A549 (cell line): ENCODE results near the gene ZKSCAN1. TPM values are rescaled to one million over a fixed set of nuclear protein-coding genes. Genes with fewer than 3 reads are reported as not detected.

Experiments
- ATAC-seq, 2 experiments: fragments of 200-7000 bp in 1 of 2; fragments of >200 bp in 1 of 2; cut with Nextera tagmentation in 1 of 2; cut with Tn5 transposase in 1 of 2; 3 replicates each; pipeline versions ENCODE4 v1.8.0 to v1.9.1; 2018 to 2020; ENCODE audit warnings: mild to moderate bottlenecking in 1 of 2, moderate library complexity in 1 of 2
- CTCF ChIA-PET: fragments of 300-600 bp; sonication (Branson Sonifier 250); formaldehyde crosslinking; extraction: SDS; loops from one replicate; lab custom pipeline; 2021; ENCODE audit warnings: antibody characterized with exemption, inconsistent platforms; lab: Yijun Ruan, JAX
- POLR2A ChIA-PET: fragments of 350-600 bp; formaldehyde crosslinking; extraction: SDS; loops from one replicate; lab custom pipeline; 2021; ENCODE audit warnings: antibody characterized with exemption, inconsistent platforms; lab: Yijun Ruan, JAX
- DNase-seq, 2 experiments: peaks; one replicate each; pipeline versions ENCODE4 v3.0.0 to v3.0.0-alpha.2; 2011 to 2016; ENCODE audit warnings: low read depth in 1 of 2, low spot score in 1 of 2
- FAIRE-seq: peaks from 2 replicates; lab custom pipeline; 2011; peaks lifted over from hg19 to GRCh38; lab: Jason Lieb, UNC
- H3K27ac ChIP-seq, 2 experiments: fragments of >200 bp; sonication (Bioruptor Twin); formaldehyde crosslinking; 3 replicates each; pipeline ENCODE4 v1.5.1; 2016 to 2017
- H3K4me1 ChIP-seq: fragments of >200 bp; sonication (Bioruptor Twin); formaldehyde crosslinking; 3 replicates; pipeline ENCODE4 v1.6.1; 2016
- H3K4me2 ChIP-seq: fragments of >200 bp; sonication (Bioruptor Twin); formaldehyde crosslinking; 3 replicates; pipeline ENCODE4 v1.6.1; 2016
- H3K4me3 ChIP-seq: fragments of >200 bp; sonication (Bioruptor Twin); formaldehyde crosslinking; 3 replicates; pipeline ENCODE4 v1.5.1; 2016
- H3K9me3 ChIP-seq: fragments of >200 bp; sonication (Bioruptor Twin); formaldehyde crosslinking; 3 replicates; pipeline ENCODE4 v1.6.1; 2016
- BHLHE40 ChIP-seq: IDR thresholded peaks from 2 replicates; pipeline ENCODE4 v1.6.1; 2012; ENCODE audit warnings: low read depth, low read length, inconsistent platforms
- CBX2 ChIP-seq: fragments of 200-600 bp; sonication (generic); IDR thresholded peaks from 2 replicates; pipeline ENCODE4 v1.6.1; 2016; ENCODE audit warnings: low read depth, mild to moderate bottlenecking, borderline replicate concordance
- CBX8 ChIP-seq: fragments of 200-600 bp; sonication (generic); IDR thresholded peaks from 2 replicates; pipeline ENCODE4 v1.6.1; 2016
- CEBPB ChIP-seq, 2 experiments: fragments of >200 bp in 1 of 2; sonication (Bioruptor Twin) in 1 of 2; formaldehyde crosslinking in 1 of 2; IDR thresholded peaks; 2 replicates each; pipeline ENCODE4 v1.6.1; 2012 to 2016
- CHD2 ChIP-seq: fragments of 150-350 bp; IDR thresholded peaks from 2 replicates; pipeline ENCODE4 v1.6.1; 2014; ENCODE audit warnings: low read length; ENCODE audit not compliant: partially characterized antibody
- EHF ChIP-seq: fragments of 250-450 bp; sonication (Bioruptor Pico); IDR thresholded peaks from 2 replicates; pipeline ENCODE4 v1.5.0; 2020; ENCODE audit warnings: mild to moderate bottlenecking
- EHMT2 ChIP-seq: fragments of 200-600 bp; sonication (generic); IDR thresholded peaks from 2 replicates; pipeline ENCODE4 v1.6.1; 2016; ENCODE audit warnings: antibody characterized with exemption, low read depth, mild to moderate bottlenecking, moderate library complexity
- EP300 ChIP-seq, 2 experiments: fragments of >200 bp; sonication (Bioruptor Twin); formaldehyde crosslinking; IDR thresholded peaks; 2 replicates in 1 of 2; 3 replicates in 1 of 2; pipeline ENCODE4 v1.6.1; 2016 to 2017
- ESRRA ChIP-seq: fragments of 150-350 bp; IDR thresholded peaks from 2 replicates; pipeline ENCODE4 v1.6.1; 2014; ENCODE audit warnings: mild to moderate bottlenecking, low read length, borderline replicate concordance
- FOSL2 ChIP-seq, 2 experiments: fragments of 450-650 bp in 1 of 2; fragments of >200 bp in 1 of 2; sonication (Bioruptor Twin) in 1 of 2; formaldehyde crosslinking; IDR thresholded peaks; 2 replicates each; pipeline versions ENCODE4 v1.5.0 to v1.6.1; 2016 to 2020; ENCODE audit warnings: mild to moderate bottlenecking in 1 of 2, moderate library complexity in 1 of 2
- FOXS1 ChIP-seq: fragments of 250-450 bp; sonication (Bioruptor Pico); IDR thresholded peaks from 2 replicates; pipeline ENCODE4 v1.5.0; 2020; ENCODE audit warnings: mild to moderate bottlenecking, moderate library complexity
- HDAC2 ChIP-seq: fragments of 200-600 bp; sonication (generic); IDR thresholded peaks from 2 replicates; pipeline ENCODE4 v1.6.1; 2016
- HEYL ChIP-seq: fragments of 250-450 bp; sonication (Bioruptor Pico); IDR thresholded peaks from 2 replicates; pipeline ENCODE4 v1.8.0; 2021; ENCODE audit warnings: mild to moderate bottlenecking, moderate library complexity
- HOXB13 ChIP-seq: fragments of 250-450 bp; sonication (Bioruptor Pico); IDR thresholded peaks from 2 replicates; pipeline ENCODE4 v1.5.0; 2020; ENCODE audit warnings: low read depth, mild to moderate bottlenecking, moderate library complexity
- HOXB5 ChIP-seq: fragments of 250-450 bp; sonication (Bioruptor Pico); IDR thresholded peaks from 2 replicates; pipeline ENCODE4 v1.5.0; 2020; ENCODE audit warnings: mild to moderate bottlenecking, moderate library complexity
- JUN ChIP-seq, 2 experiments: fragments of >200 bp; sonication (Bioruptor Twin); formaldehyde crosslinking; IDR thresholded peaks; 2 replicates in 1 of 2; 3 replicates in 1 of 2; pipeline ENCODE4 v1.6.1; 2016 to 2017
- JUNB ChIP-seq: fragments of >200 bp; sonication (Bioruptor Twin); formaldehyde crosslinking; IDR thresholded peaks from 2 replicates; pipeline ENCODE4 v1.6.1; 2016
- KDM1A ChIP-seq: fragments of 200-600 bp; sonication (generic); IDR thresholded peaks from 2 replicates; pipeline ENCODE4 v1.6.1; 2016; ENCODE audit warnings: low read depth, mild to moderate bottlenecking
- KDM5A ChIP-seq: fragments of 200-600 bp; sonication (generic); IDR thresholded peaks from 2 replicates; pipeline ENCODE4 v1.6.1; 2016; ENCODE audit warnings: antibody characterized with exemption, mild to moderate bottlenecking
- MAFK ChIP-seq: fragments of 450-650 bp; IDR thresholded peaks from 2 replicates; pipeline ENCODE4 v1.6.1; 2014; ENCODE audit not compliant: partially characterized antibody
- MAZ ChIP-seq: fragments of 150-350 bp; IDR thresholded peaks from 2 replicates; pipeline ENCODE4 v1.6.1; 2014; ENCODE audit warnings: antibody characterized with exemption, low read depth, low read length, borderline replicate concordance
- MYC ChIP-seq: IDR thresholded peaks from 2 replicates; pipeline ENCODE4 v1.6.1; 2012; ENCODE audit warnings: mild to moderate bottlenecking, inconsistent platforms, low read length, improper control_type of control experiment, borderline replicate concordance
- NFE2L2 ChIP-seq: fragments of 150-350 bp; conservative IDR thresholded peaks from 2 replicates; pipeline ENCODE4 v1.6.1; 2014; ENCODE audit warnings: low read length
- PHF8 ChIP-seq: fragments of 200-600 bp; sonication (generic); IDR thresholded peaks from 2 replicates; pipeline ENCODE4 v1.6.1; 2016; ENCODE audit warnings: low read depth, mild to moderate bottlenecking, antibody characterized with exemption, moderate library complexity, borderline replicate concordance
- POLR2A ChIP-seq: IDR thresholded peaks from 2 replicates; pipeline ENCODE4 v1.6.1; 2012; ENCODE audit warnings: mild to moderate bottlenecking, low read length
- POLR2AphosphoS2 ChIP-seq: conservative IDR thresholded peaks from 2 replicates; pipeline ENCODE4 v1.6.1; 2012; ENCODE audit warnings: low read length, improper control_type of control experiment, inconsistent platforms
- RARB ChIP-seq: fragments of 250-450 bp; sonication (Bioruptor Pico); IDR thresholded peaks from 2 replicates; pipeline ENCODE4 v1.8.0; 2021; ENCODE audit warnings: mild to moderate bottlenecking, moderate library complexity
- RCOR1 ChIP-seq: fragments of 150-350 bp; IDR thresholded peaks from 2 replicates; pipeline ENCODE4 v1.6.1; 2014; ENCODE audit warnings: antibody characterized with exemption, low read length, low read depth
- RFX5 ChIP-seq: fragments of 450-650 bp; IDR thresholded peaks from 2 replicates; pipeline ENCODE4 v1.7.1; 2014; ENCODE audit warnings: antibody characterized with exemption, mild to moderate bottlenecking, moderate library complexity
- RNF2 ChIP-seq: fragments of 200-600 bp; sonication (generic); IDR thresholded peaks from 2 replicates; pipeline ENCODE4 v1.6.1; 2016; ENCODE audit warnings: low read depth, mild to moderate bottlenecking, antibody characterized with exemption, moderate library complexity, borderline replicate concordance
- SMC3 ChIP-seq: fragments of >200 bp; sonication (Bioruptor Twin); formaldehyde crosslinking; IDR thresholded peaks from 3 replicates; pipeline ENCODE4 v1.6.1; 2018; ENCODE audit warnings: inconsistent platforms
- SREBF2 ChIP-seq: fragments of 450-650 bp; IDR thresholded peaks from 2 replicates; pipeline ENCODE4 v1.6.1; 2014; ENCODE audit warnings: mild to moderate bottlenecking, moderate library complexity
- TFCP2L1 ChIP-seq: fragments of 250-450 bp; sonication (Bioruptor Pico); IDR thresholded peaks from 2 replicates; pipeline ENCODE4 v1.5.0; 2021; ENCODE audit warnings: mild to moderate bottlenecking
- ZSCAN20 ChIP-seq: fragments of 250-450 bp; sonication (Bioruptor Pico); IDR thresholded peaks from 2 replicates; pipeline ENCODE4 v1.8.0; 2022; ENCODE audit warnings: mild to moderate bottlenecking, moderate library complexity
- WGBS: methylation state at CpG from one replicate; pipeline ENCODE4 v1.1.6; 2017; ENCODE audit errors: missing lambda C conversion rate; 5-methylcytosine and 5-hydroxymethylcytosine counted together
- polyA plus RNA-seq, 4 experiments: library from polyadenylated mRNA; depleted of rRNA in 3 of 4; stranded (reverse); fragments of >200 nt; fragmentation: RNase III in 1 of 4; extraction: RNeasy Plus Mini Kit Qiagen cat#74134 plus additional on column Dnase treatment in 1 of 4; gene quantifications; 2 replicates in 3 of 4; 3 replicates in 1 of 4; pipeline ENCODE4 v1.2.3, GENCODE V29; 2011 to 2017
- TF ChIP-seq, protein P1 (sequence below): fragments of >200 bp; sonication (Bioruptor Twin); formaldehyde crosslinking; IDR thresholded peaks from 3 replicates; pipeline ENCODE4 v1.6.1; 2016
- TF ChIP-seq, protein P2 (sequence below): IDR thresholded peaks from 2 replicates; pipeline ENCODE4 v1.6.1; 2012
- TF ChIP-seq, protein P3 (sequence below): fragments of 250-450 bp; sonication (Bioruptor Pico); IDR thresholded peaks from 2 replicates; pipeline ENCODE4 v1.5.0; 2020; ENCODE audit warnings: low read depth, mild to moderate bottlenecking, moderate library complexity
- TF ChIP-seq, protein P4 (sequence below): fragments of 150-350 bp; IDR thresholded peaks from 2 replicates; pipeline ENCODE4 v1.6.1; 2014; ENCODE audit warnings: low read depth, mild to moderate bottlenecking, low read length
- TF ChIP-seq, protein P5 (sequence below): fragments of 450-650 bp; IDR thresholded peaks from 2 replicates; pipeline ENCODE4 v1.6.1; 2014; ENCODE audit warnings: antibody characterized with exemption

ZKSCAN1 gene
- polyA plus RNA-seq, 2 of the 4 experiments (the other 2 are of a cell fraction) = 11.4 to 23.9 TPM

DNA sequence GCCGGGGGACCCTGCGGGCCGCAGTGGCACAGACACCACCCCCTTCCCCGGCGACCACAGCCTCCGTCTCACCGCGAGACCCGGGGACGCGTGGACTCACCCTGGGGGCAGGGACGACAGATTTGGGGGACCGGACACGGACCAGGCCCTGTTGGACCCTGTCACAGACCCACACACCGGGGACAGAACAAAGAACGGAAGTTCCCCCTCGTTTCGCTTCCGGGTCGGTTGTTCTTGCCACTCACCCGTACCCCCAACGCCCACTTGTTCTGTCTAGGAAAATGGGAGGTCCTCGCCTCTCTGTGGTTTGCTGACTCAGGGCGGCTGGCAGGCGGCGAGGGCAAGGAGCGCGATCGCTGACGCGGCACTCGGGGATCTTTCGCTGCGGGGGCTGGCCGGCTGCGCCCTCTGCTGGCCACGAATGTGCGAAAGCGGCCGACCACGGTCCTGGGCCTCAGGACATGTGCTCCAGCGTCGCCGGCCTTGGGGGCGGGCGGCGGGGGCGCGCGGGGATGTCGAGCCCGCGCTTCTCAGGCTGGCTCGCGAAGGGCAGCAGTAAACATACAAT is 66.2 kb downstream of the ZKSCAN1 start, which contains the start of gene ZNF3:
ZNF3 (minus strand) TSS at position 189 of the 568 bp plus-strand sequence. CDS start 4,366 bp downstream, outside the sequence.
- 2% methylated on average over 32 of the region's 55 CpGs for WGBS
- peak; percentile 91 to 99 for DNase-seq
- Histone ChIP-seq H3K4me2 (peak within 1 kb of the TSS; percentile 81), H3K4me3 (peak within 1 kb of the TSS; percentile 98), H3K27ac (peak within 1 kb of the TSS; percentile 88 to 90), H3K9me3 (peaks cover 21% of the 10 kb centered on the region), H3K4me1 (peaks cover 7% of the 10 kb centered on the region; the same call in 1 of the 3 replicates)
- CTCF ChIA-PET = interaction anchor here (0.7 to 2.3 kb wide), 12 partner anchors 8 to 450 kb away, joined by 3 to 14 read pairs (median 4); no protein-coding TSS in a partner anchor
- POLR2A ChIA-PET = no interaction called here
- ATAC-seq = peak; percentile 94 to 96
- no peak for FAIRE-seq
- no peak for TF ChIP-seq ESRRA
- TF ChIP-seq, protein P1, sequence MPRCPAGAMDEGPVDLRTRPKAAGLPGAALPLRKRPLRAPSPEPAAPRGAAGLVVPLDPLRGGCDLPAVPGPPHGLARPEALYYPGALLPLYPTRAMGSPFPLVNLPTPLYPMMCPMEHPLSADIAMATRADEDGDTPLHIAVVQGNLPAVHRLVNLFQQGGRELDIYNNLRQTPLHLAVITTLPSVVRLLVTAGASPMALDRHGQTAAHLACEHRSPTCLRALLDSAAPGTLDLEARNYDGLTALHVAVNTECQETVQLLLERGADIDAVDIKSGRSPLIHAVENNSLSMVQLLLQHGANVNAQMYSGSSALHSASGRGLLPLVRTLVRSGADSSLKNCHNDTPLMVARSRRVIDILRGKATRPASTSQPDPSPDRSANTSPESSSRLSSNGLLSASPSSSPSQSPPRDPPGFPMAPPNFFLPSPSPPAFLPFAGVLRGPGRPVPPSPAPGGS = peak; percentile 83
- no peak for TF ChIP-seq BHLHE40
- no peak for TF ChIP-seq JUNB
- TF ChIP-seq RCOR1 = no peak
- TF ChIP-seq CBX8 = no peak
- TF ChIP-seq ZSCAN20 (CRISPR knock-in tag) = no peak
- TF ChIP-seq, protein P2, sequence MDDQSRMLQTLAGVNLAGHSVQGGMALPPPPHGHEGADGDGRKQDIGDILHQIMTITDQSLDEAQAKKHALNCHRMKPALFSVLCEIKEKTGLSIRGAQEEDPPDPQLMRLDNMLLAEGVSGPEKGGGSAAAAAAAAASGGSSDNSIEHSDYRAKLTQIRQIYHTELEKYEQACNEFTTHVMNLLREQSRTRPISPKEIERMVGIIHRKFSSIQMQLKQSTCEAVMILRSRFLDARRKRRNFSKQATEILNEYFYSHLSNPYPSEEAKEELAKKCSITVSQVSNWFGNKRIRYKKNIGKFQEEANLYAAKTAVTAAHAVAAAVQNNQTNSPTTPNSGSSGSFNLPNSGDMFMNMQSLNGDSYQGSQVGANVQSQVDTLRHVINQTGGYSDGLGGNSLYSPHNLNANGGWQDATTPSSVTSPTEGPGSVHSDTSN = peak; percentile 68
- peak; percentile 69 for TF ChIP-seq POLR2A
- TF ChIP-seq TFCP2L1 (CRISPR knock-in tag) = 0 out of 2 replicates have a peak, but pooled peaks have one; percentile 73
- no peak for TF ChIP-seq RFX5
- TF ChIP-seq PHF8 = peak; percentile 97
- TF ChIP-seq HOXB13 (CRISPR knock-in tag) = 0 out of 2 replicates have a peak, but pooled peaks have one; percentile 49
- TF ChIP-seq MAFK = peak; percentile 100
- TF ChIP-seq, protein P3, sequence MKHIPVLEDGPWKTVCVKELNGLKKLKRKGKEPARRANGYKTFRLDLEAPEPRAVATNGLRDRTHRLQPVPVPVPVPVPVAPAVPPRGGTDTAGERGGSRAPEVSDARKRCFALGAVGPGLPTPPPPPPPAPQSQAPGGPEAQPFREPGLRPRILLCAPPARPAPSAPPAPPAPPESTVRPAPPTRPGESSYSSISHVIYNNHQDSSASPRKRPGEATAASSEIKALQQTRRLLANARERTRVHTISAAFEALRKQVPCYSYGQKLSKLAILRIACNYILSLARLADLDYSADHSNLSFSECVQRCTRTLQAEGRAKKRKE (CRISPR knock-in tag) = no peak
- peak; percentile 63 to 93; a peak in 3 of 5 replicates for TF ChIP-seq JUN (IDR thresholded peaks at IDR 0.05)
- peak; percentile 89 for TF ChIP-seq SMC3
- no peak for TF ChIP-seq RNF2
- TF ChIP-seq, protein P4, sequence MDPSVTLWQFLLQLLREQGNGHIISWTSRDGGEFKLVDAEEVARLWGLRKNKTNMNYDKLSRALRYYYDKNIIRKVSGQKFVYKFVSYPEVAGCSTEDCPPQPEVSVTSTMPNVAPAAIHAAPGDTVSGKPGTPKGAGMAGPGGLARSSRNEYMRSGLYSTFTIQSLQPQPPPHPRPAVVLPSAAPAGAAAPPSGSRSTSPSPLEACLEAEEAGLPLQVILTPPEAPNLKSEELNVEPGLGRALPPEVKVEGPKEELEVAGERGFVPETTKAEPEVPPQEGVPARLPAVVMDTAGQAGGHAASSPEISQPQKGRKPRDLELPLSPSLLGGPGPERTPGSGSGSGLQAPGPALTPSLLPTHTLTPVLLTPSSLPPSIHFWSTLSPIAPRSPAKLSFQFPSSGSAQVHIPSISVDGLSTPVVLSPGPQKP = no peak
- no peak for TF ChIP-seq CBX2
- no peak for TF ChIP-seq POLR2AphosphoS2
- TF ChIP-seq CHD2 = no peak
- peak; percentile 69 for TF ChIP-seq MAZ
- no peak for TF ChIP-seq EP300 (IDR thresholded peaks at IDR 0.05)
- no peak for TF ChIP-seq FOXS1 (CRISPR knock-in tag)
- peak; percentile 73; the same call in 1 of the 2 replicates for TF ChIP-seq KDM5A
- TF ChIP-seq, protein P5, sequence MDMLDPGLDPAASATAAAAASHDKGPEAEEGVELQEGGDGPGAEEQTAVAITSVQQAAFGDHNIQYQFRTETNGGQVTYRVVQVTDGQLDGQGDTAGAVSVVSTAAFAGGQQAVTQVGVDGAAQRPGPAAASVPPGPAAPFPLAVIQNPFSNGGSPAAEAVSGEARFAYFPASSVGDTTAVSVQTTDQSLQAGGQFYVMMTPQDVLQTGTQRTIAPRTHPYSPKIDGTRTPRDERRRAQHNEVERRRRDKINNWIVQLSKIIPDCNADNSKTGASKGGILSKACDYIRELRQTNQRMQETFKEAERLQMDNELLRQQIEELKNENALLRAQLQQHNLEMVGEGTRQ = peak; percentile 23; the same call in 1 of the 2 replicates
- TF ChIP-seq HDAC2 = no peak
- TF ChIP-seq RARB (CRISPR knock-in tag) = no peak
- TF ChIP-seq NFE2L2 = peak; percentile 69
- TF ChIP-seq SREBF2 = no peak
- TF ChIP-seq FOSL2 (IDR thresholded peaks at IDR 0.05) = no peak
- TF ChIP-seq FOSL2 (CRISPR knock-in tag; IDR thresholded peaks at IDR 0.05) = peak; percentile 89
- no peak for TF ChIP-seq EHF (CRISPR knock-in tag)
- TF ChIP-seq EHMT2 = no peak
- peak in 1 of 2 experiments; percentile 44; a peak in 1 of 4 replicates for TF ChIP-seq CEBPB (IDR thresholded peaks at IDR 0.05)
- no peak for TF ChIP-seq HEYL (CRISPR knock-in tag)
- 0 out of 2 replicates have a peak, but pooled peaks have one; percentile 20 for TF ChIP-seq HOXB5 (CRISPR knock-in tag)
- no peak for TF ChIP-seq KDM1A
- peak; percentile 95 for TF ChIP-seq MYC
